ENCODE data around the gene ACADS. TPM values are rescaled to one million over a fixed set of nuclear protein-coding genes. Genes with fewer than 3 reads are reported as not detected.

ACADS gene
- total RNA-seq, 1 donor from 2014 or later: 0.88 TPM

- Mint-ChIP-seq H3K27me3 (ENCODE audit: insufficient read depth, low read depth) (peaks cover 11% of the 10 kb centered on the region), H3K9me3 (no peaks in the 10 kb centered on the region), H3K27ac (peak overlapping the region; percentile 59), H3K36me3 (peaks cover 32% of the 10 kb centered on the region), H3K4me1 (peaks cover 59% of the 10 kb centered on the region), H3K4me3 (peak overlapping the region; percentile 61)
- Histone ChIP-seq H3K36me3 (no peaks in the 10 kb centered on the region), H3K4me2 (peak overlapping the region; percentile 35), H4K20me1 (ENCODE audit: low read depth) (peaks cover 83% of the 10 kb centered on the region), H3K27ac (no peak overlapping the region), H3K4me1 (peaks cover 24% of the 10 kb centered on the region), H2AFZ (replicated peaks) (no peak overlapping the region), H3F3A (ENCODE audit: low read depth) (peaks cover 21% of the 10 kb centered on the region), H3K9me3 (ENCODE audit: low read depth) (no peaks in the 10 kb centered on the region), H3K9ac (no peak overlapping the region), H3K4me3 (no peak overlapping the region), H3K27me3 (no peaks in the 10 kb centered on the region), H3K79me2 (ENCODE audit: low read depth) (peaks cover 45% of the 10 kb centered on the region)
- peak; percentile 68 for DNase-seq (ENCODE audit: low spot score)
- TF ChIP-seq EZH2 (IDR thresholded peaks at IDR 0.05) (no peak), EZH2phosphoT487 (IDR thresholded peaks at IDR 0.05) (no peak), CTCF (IDR thresholded peaks at IDR 0.05) (no peak)
Measured at GRCh38 chr12:120693848-120694247, 31.8 kb upstream of the ACADS start.

GRCh38 chr12:120696626-120697025, 29.0 kb upstream of the ACADS start:
- no peaks in the 10 kb centered on the region for H3K27me3 ChIP-seq
- H3F3A ChIP-seq (ENCODE audit: low read depth): peaks cover 21% of the 10 kb centered on the region
- H3K4me3 ChIP-seq: no peak overlapping the region
- DNase-seq (ENCODE audit: low spot score): no peak
- H3K9me3 ChIP-seq (ENCODE audit: low read depth): no peaks in the 10 kb centered on the region
- peaks cover 55% of the 10 kb centered on the region for H4K20me1 ChIP-seq (ENCODE audit: low read depth)
- Mint-ChIP-seq H3K36me3 (peaks cover 43% of the 10 kb centered on the region), H3K9me3 (no peaks in the 10 kb centered on the region), H3K27ac (no peak overlapping the region), H3K4me1 (peaks cover 34% of the 10 kb centered on the region), H3K27me3 (ENCODE audit: insufficient read depth, low read depth) (peaks cover 11% of the 10 kb centered on the region), H3K4me3 (no peak overlapping the region)
- no peaks in the 10 kb centered on the region for H3K36me3 ChIP-seq
- H3K4me2 ChIP-seq: no peak overlapping the region
- H3K79me2 ChIP-seq (ENCODE audit: low read depth): peaks cover 17% of the 10 kb centered on the region
- no peak overlapping the region for H3K9ac ChIP-seq
- H3K4me1 ChIP-seq: peaks cover 19% of the 10 kb centered on the region
- H2AFZ ChIP-seq (replicated peaks): no peak overlapping the region
- H3K27ac ChIP-seq: no peak overlapping the region
- TF ChIP-seq EZH2 (IDR thresholded peaks at IDR 0.05) (no peak), CTCF (IDR thresholded peaks at IDR 0.05) (no peak), EZH2phosphoT487 (IDR thresholded peaks at IDR 0.05) (no peak)

GRCh38 chr12:120697344-120697743, 28.3 kb upstream of the ACADS start:
- H3K4me3 ChIP-seq: no peak overlapping the region
- H3K4me3 Mint-ChIP-seq: no peak overlapping the region
- peaks cover 47% of the 10 kb centered on the region for H3K36me3 Mint-ChIP-seq
- H3K36me3 ChIP-seq: no peaks in the 10 kb centered on the region
- H3K4me1 Mint-ChIP-seq: peaks cover 28% of the 10 kb centered on the region
- H3K9ac ChIP-seq: no peak overlapping the region
- H3K27ac ChIP-seq: no peak overlapping the region
- peaks cover 21% of the 10 kb centered on the region for H3F3A ChIP-seq (ENCODE audit: low read depth)
- no peak for TF ChIP-seq EZH2phosphoT487 (IDR thresholded peaks at IDR 0.05)
- no peak for TF ChIP-seq EZH2 (IDR thresholded peaks at IDR 0.05)
- no peak for TF ChIP-seq CTCF (IDR thresholded peaks at IDR 0.05)
- no peaks in the 10 kb centered on the region for H3K9me3 ChIP-seq (ENCODE audit: low read depth)
- no peak overlapping the region for H2AFZ ChIP-seq (replicated peaks)
- DNase-seq (ENCODE audit: low spot score): no peak
- H3K4me2 ChIP-seq: no peak overlapping the region
- H3K27ac Mint-ChIP-seq: no peak overlapping the region
- no peaks in the 10 kb centered on the region for H3K27me3 ChIP-seq
- H4K20me1 ChIP-seq (ENCODE audit: low read depth): peaks cover 48% of the 10 kb centered on the region
- peaks cover 11% of the 10 kb centered on the region for H3K27me3 Mint-ChIP-seq (ENCODE audit: insufficient read depth, low read depth)
- peaks cover 10% of the 10 kb centered on the region for H3K79me2 ChIP-seq (ENCODE audit: low read depth)
- no peaks in the 10 kb centered on the region for H3K9me3 Mint-ChIP-seq
- H3K4me1 ChIP-seq: peaks cover 19% of the 10 kb centered on the region

Data from neural progenitor cell (in vitro differentiated cells).